Keratinocyte (primary cell): ENCODE measurements around the gene BRSK1. TPM values are rescaled to one million over a fixed set of nuclear protein-coding genes. Genes with fewer than 3 reads are reported as not detected.

ENCODE experiments used
- DNase-seq: peaks from one replicate; pipeline ENCODE4 v3.0.0-alpha.2; 2011; ENCODE audit warnings: low read depth, missing footprints, low spot score
- FAIRE-seq: peaks from 2 replicates; lab custom pipeline; 2011; peaks lifted over from hg19 to GRCh38; lab: Jason Lieb, UNC
- H2AFZ ChIP-seq: 2 replicates; pipeline ENCODE4 v1.6.0; 2012; ENCODE audit warnings: low read length, control low read depth, inconsistent platforms; ENCODE audit not compliant: control insufficient read depth
- H3K27ac ChIP-seq: 2 replicates; pipeline ENCODE4 v1.5.1; 2011; ENCODE audit warnings: low read length; ENCODE audit not compliant: control insufficient read depth, insufficient read depth
- H3K27me3 ChIP-seq: 3 replicates; pipeline ENCODE4 v1.6.0; 2011; ENCODE audit warnings: low read length; ENCODE audit not compliant: control insufficient read depth, insufficient read depth; ENCODE audit errors: extremely low read depth
- H3K36me3 ChIP-seq, 2 experiments: 2 replicates in 1 of 2; 3 replicates in 1 of 2; pipeline ENCODE4 v1.5.1; 2011; ENCODE audit warnings: low read length in 2 of 2, mild to moderate bottlenecking in 1 of 2; ENCODE audit not compliant: control insufficient read depth in 2 of 2, insufficient read depth in 2 of 2; ENCODE audit errors: extremely low read depth in 1 of 2
- H3K4me1 ChIP-seq: 3 replicates; pipeline ENCODE4 v1.5.1; 2011; ENCODE audit warnings: low read length; ENCODE audit not compliant: control insufficient read depth, insufficient read depth; ENCODE audit errors: extremely low read depth
- H3K4me2 ChIP-seq: 3 replicates; pipeline ENCODE4 v1.6.0; 2011; ENCODE audit warnings: low read depth, low read length; ENCODE audit not compliant: control insufficient read depth, insufficient read depth; ENCODE audit errors: extremely low read depth
- H3K4me3 ChIP-seq, 3 experiments: fragments of 200-600 bp in 1 of 3; sonication (generic) in 1 of 3; 2 replicates in 2 of 3; 3 replicates in 1 of 3; pipeline ENCODE4 v1.5.1; 2011 to 2016; ENCODE audit warnings: low read length in 3 of 3, mild to moderate bottlenecking in 3 of 3, control low read depth in 2 of 3, inconsistent platforms in 1 of 3, low read depth in 1 of 3, mixed read lengths in 1 of 3, mixed run types in 1 of 3, moderate library complexity in 1 of 3; ENCODE audit not compliant: control insufficient read depth in 2 of 3, insufficient read depth in 2 of 3; ENCODE audit errors: extremely low read depth in 1 of 3
- H3K79me2 ChIP-seq: 2 replicates; pipeline ENCODE4 v1.6.0; 2012; ENCODE audit warnings: low read length; ENCODE audit not compliant: control insufficient read depth, insufficient read depth
- H3K9ac ChIP-seq: 3 replicates; pipeline ENCODE4 v1.6.0; 2011; ENCODE audit warnings: low read length; ENCODE audit not compliant: control insufficient read depth, insufficient read depth; ENCODE audit errors: extremely low read depth
- H3K9me1 ChIP-seq: 3 replicates; pipeline ENCODE4 v1.6.0; 2011; ENCODE audit warnings: low read length; ENCODE audit not compliant: control insufficient read depth, insufficient read depth; ENCODE audit errors: extremely low read depth
- H3K9me3 ChIP-seq: 2 replicates; pipeline ENCODE4 v1.5.1; 2012; ENCODE audit warnings: low read depth, low read length; ENCODE audit not compliant: control insufficient read depth
- H4K20me1 ChIP-seq: 3 replicates; pipeline ENCODE4 v1.6.0; 2011; ENCODE audit warnings: low read length; ENCODE audit not compliant: control insufficient read depth, insufficient read depth; ENCODE audit errors: extremely low read depth
- EZH2 ChIP-seq: IDR thresholded peaks from one replicate; pipeline ENCODE4 v1.6.1; 2012; ENCODE audit warnings: inconsistent platforms, mild to moderate bottlenecking, low read length, moderate library complexity
- dilution Hi-C: fragments of 300-500 bp; cut with MboI; formaldehyde crosslinking; loops from one replicate; pipeline ENCODE4 v1.7.0; 2020; ENCODE audit warnings: low sequenced_read_pairs; ENCODE audit not compliant: extremely low pct_ligation_motif_present
- polyA plus RNA-seq, 5 experiments: library from polyadenylated mRNA; depleted of rRNA in 3 of 5; stranded (reverse) in 3 of 5; stranded (forward) in 1 of 5; unstranded in 1 of 5; fragments of >200 nt; gene quantifications; 1 replicate in 1 of 5; 2 replicates in 3 of 5; 3 replicates in 1 of 5; pipeline versions ENCODE4 v1.2.1 to v1.2.3, GENCODE V29; 2011 to 2012; ENCODE audit warnings: missing spikeins in 2 of 5, low read depth in 1 of 5, low replicate concordance in 1 of 5
- TF ChIP-seq, protein P1 (sequence below), 3 experiments: IDR thresholded peaks in 1 of 3; conservative IDR thresholded peaks in 1 of 3; optimal IDR thresholded peaks in 1 of 3; 2 replicates in 2 of 3; 3 replicates in 1 of 3; pipeline versions ENCODE3 to v1.5.1; 2011; ENCODE audit warnings: low read length in 3 of 3, mild to moderate bottlenecking in 3 of 3, moderate library complexity in 2 of 3, control low read depth in 1 of 3, inconsistent platforms in 1 of 3; ENCODE audit not compliant: insufficient read depth in 2 of 3; ENCODE audit errors: extremely low read depth in 1 of 3

BRSK1 gene
- polyA plus RNA-seq, 1 donor (not counting 4 experiments of a cell fraction or from before 2014, with no cell fraction given): 0.46 TPM

DNA sequence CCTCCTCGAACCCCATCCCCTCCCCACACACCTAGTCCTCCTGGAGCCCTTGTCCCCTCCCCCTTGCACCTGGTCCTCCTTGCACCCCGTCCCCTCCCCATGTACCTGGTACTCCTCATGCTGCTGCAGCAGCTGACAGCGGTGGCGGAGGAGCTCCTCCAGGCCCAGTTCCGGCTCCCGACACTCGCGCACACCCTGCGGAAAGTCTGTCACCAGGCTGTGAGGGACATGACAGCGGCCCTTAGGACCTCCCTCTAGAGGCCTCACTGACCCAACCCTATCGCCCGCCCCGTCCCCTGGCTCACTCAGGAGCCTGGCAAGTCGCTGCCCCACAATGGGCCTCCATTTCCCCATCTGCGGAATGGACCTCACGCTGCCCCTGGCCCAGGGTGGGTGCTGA, 18.6 kb upstream of the BRSK1 start:
- no peak for FAIRE-seq
- dilution Hi-C loops: no loop called here

DNA sequence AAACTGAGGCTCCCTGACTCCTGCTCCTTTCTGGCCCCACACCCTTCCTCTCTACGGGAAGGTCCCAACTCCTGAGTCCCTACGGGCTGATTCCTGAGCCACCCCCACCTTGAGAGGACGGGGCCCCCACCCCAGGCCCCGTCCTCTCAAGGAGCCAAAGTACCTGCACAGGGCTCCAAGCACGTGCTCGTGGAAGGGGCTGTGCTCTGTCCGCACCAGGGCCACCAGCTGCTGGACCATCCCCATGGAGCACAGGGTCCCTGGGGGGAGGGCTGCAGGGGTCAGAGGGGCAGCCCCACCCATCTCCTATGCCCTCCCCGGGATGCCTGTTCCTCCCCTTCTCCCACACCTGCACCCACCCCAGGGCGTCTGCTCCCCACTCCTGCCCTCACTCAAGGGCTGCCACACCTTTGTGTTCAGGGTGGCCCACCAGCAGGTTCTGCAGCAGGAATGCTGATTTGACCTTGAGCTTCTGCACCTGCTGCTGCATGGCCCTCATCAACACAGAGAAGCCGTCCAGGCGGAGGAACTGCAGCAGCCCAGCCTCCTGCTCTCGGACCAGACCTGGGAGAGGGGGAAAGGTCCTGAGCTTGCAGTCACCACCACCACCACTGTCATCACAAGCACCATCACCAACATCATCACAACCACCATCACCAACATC, 17.9 kb upstream of the BRSK1 start:
- TF ChIP-seq, protein P1, sequence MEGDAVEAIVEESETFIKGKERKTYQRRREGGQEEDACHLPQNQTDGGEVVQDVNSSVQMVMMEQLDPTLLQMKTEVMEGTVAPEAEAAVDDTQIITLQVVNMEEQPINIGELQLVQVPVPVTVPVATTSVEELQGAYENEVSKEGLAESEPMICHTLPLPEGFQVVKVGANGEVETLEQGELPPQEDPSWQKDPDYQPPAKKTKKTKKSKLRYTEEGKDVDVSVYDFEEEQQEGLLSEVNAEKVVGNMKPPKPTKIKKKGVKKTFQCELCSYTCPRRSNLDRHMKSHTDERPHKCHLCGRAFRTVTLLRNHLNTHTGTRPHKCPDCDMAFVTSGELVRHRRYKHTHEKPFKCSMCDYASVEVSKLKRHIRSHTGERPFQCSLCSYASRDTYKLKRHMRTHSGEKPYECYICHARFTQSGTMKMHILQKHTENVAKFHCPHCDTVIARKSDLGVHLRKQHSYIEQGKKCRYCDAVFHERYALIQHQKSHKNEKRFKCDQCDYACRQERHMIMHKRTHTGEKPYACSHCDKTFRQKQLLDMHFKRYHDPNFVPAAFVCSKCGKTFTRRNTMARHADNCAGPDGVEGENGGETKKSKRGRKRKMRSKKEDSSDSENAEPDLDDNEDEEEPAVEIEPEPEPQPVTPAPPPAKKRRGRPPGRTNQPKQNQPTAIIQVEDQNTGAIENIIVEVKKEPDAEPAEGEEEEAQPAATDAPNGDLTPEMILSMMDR (optimal IDR thresholded peaks at IDR 0.05 in 1 of 3, IDR thresholded peaks at IDR 0.05 in 1 of 3, conservative IDR thresholded peaks at IDR 0.05 in 1 of 3; ENCODE audit: extremely low read depth in 1 of 3, insufficient read depth in 2 of 3, low read length in 3 of 3): no peak
- no peak for TF ChIP-seq EZH2
- H4K20me1 ChIP-seq: no peaks in the 10 kb centered on the region
- H3K27me3 ChIP-seq: no peaks in the 10 kb centered on the region
- H3K36me3 ChIP-seq: peaks cover 0 to 5% of the 10 kb centered on the region in 2 experiments
- FAIRE-seq (no peak), DNase-seq (no peak)
- H3K27ac ChIP-seq: no peak overlapping the region
- H3K4me2 ChIP-seq: no peak overlapping the region
- H3K9me1 ChIP-seq: no peaks in the 10 kb centered on the region
- dilution Hi-C loops: no loop called here
- H3K9me3 ChIP-seq: no peaks in the 10 kb centered on the region
- no peak overlapping the region for H3K4me3 ChIP-seq
- H3K79me2 ChIP-seq: peaks cover 3% of the 10 kb centered on the region
- no peaks in the 10 kb centered on the region for H3K4me1 ChIP-seq
- H2AFZ ChIP-seq: no peak overlapping the region
- no peak overlapping the region for H3K9ac ChIP-seq

More for the DNA sequence above, 18.6 kb upstream of the BRSK1 start:
- H3K79me2 ChIP-seq: peaks cover 3% of the 10 kb centered on the region
- H3K4me1 ChIP-seq: no peaks in the 10 kb centered on the region
- no peak overlapping the region for H2AFZ ChIP-seq
- no peaks in the 10 kb centered on the region for H3K27me3 ChIP-seq
- H3K4me2 ChIP-seq: no peak overlapping the region
- no peaks in the 10 kb centered on the region for H4K20me1 ChIP-seq
- H3K27ac ChIP-seq: no peak overlapping the region
- DNase-seq: no peak
- no peak overlapping the region for H3K4me3 ChIP-seq
- H3K9me3 ChIP-seq: no peaks in the 10 kb centered on the region
- H3K9me1 ChIP-seq: no peaks in the 10 kb centered on the region
- no peak for TF ChIP-seq EZH2
- H3K9ac ChIP-seq: no peak overlapping the region
- H3K36me3 ChIP-seq: peaks cover 0 to 3% of the 10 kb centered on the region in 2 experiments
